Peyer's patch (tissue), 4 donors: ENCODE results near the gene POR.

Experiments used
- CTCF ChIP-seq, 6 experiments: fragments of 450-650 bp in 4 of 6; fragments of 200-600 bp in 2 of 6; sonication (generic) in 1 of 6; IDR thresholded peaks; one replicate each; pipeline ENCODE4 v1.5.1; 2017 to 2019; ENCODE audit warnings: antibody characterized with exemption in 6 of 6, mild to moderate bottlenecking in 3 of 6, moderate library complexity in 1 of 6
- POLR2A ChIP-seq, 2 donors: fragments of 450-650 bp; IDR thresholded peaks; one replicate each; pipeline ENCODE4 v1.5.1; 2017; ENCODE audit warnings: antibody characterized with exemption in 2 of 2, mild to moderate bottlenecking in 2 of 2, moderate library complexity in 2 of 2

GRCh38 chr7:75891815-75892411, 23.0 kb upstream of the POR start:
- TF ChIP-seq POLR2A (IDR thresholded peaks at IDR 0.05) = no peak
- TF ChIP-seq CTCF (IDR thresholded peaks at IDR 0.05) = no peak
